ENCODE data around the gene SLC15A2.

SLC15A2 gene

DNA sequence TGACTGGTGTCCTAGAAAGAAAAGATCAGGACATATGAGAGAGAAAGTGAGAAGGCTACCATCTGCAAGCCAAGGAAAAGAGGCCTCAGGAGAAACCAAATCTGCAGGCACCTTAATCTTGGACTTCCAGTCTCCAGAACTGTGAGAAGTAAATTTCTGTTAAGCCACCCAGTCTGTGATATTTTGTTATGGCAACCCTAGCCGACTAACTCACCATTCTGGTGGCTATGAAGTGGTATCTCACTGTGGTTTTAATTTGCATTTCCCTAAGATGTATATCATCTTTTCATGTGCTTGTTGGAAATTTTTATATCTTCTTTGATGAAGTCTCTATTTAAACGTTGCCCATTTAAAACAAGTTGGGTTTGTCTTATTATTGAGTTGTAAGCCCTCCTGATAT is 87.3 kb downstream of the SLC15A2 start:
- no peak for DNase-seq

DNA sequence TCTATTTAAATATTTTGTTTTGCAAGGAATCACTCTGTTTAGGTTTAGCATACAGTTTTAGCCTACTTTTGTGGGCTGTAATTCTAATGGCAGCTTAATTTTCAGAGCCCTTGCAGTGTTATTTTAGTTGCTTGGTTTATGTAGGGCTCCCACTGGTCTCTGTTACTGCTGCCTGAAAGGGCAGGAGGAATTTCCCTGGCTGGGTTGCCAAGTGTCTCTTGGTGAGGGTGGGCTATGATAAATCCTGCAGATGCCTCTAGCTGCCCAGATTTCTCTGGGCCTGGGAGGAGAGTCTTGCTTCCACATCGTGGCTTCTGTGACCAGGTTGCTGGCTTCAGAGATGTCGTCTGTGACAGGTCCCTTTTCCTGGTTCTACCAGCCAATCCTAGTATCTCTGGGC is 91.6 kb downstream of the SLC15A2 start:
- no peak for DNase-seq

DNA sequence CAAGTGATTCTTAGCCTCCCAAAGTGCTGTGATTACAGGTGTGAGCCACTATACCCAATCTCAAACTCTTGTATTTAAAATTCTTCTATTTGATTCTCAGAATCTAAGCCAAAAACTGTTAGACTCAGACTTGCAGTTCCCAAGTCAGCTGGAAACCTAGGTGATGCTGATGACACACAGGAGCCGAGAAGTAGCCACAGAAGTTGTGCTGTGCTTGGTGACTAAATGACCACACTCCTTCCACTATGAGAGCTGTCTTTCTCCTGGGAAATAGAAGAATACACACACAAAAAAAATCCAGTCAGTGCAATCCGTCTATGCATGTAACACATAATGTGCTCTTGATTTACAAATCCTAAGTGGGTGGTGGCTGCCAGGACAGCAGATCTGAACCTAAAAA is 93.9 kb downstream of the SLC15A2 start:
- no peak for DNase-seq

DNA sequence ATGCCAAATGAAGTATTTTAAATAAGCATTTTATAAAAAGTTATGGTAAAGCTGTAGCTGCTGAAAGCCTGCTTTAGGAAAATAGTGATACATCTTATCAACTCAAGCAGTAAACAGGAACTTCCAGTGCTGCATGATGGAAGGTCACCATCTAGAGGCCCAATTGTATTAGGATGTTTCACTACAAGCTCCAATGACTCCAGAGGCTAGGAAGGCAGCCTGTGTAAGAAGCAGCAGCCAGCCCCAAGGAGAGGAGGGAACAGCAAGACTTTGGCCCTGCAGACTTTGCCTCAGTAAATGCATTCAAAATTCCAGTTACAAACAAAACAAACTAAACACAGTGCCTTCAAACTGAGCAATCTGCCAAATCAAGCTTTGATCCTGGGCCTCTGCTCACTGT is 95.7 kb downstream of the SLC15A2 start:
- DNase-seq: no peak

DNA sequence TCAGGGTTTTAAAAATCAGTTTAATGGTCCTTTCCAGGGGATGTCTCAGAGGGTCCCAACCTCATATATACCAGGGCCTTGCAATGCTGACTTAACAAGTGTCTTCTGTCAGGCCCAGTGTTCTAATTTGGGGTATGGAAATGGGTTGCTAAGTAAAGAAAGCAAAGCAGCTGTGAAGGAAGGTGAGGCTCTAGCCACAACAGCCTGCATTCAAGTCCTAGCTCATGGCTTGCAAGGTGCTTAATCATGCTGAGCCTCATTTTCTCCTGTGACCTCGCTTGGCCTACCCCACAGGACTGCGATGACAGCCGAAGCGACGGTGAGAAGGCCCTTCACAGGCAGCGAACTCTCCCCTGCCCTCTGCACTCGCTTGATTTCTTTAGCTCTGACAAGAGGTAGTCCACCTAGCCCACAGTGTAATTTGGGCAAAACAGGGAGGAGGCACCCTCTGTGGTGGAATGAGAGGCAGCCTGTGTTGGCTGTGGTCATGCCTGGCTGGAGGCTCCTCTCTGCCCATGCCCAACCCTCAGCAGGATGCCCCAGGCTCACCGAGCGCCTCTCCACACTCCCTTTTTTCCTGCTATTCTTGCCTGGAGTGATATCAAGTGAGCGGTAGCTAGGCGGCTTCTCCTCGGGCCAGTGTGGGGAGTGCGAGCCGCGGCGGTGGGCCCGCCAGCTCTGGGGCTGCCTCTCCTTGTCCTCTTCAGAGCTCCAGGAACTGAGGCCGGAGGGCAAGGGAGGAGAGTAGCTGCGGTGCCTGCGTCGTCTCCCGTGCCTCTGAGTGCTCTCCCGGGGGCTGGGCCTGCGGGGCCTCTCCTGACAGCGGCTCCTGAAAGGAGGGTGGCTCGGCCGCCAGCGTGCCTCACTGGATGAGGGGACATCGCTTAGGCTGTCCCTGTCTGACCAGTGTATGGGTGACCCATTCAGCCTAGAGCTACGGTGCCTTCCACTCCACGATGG is 98.7 kb downstream of the SLC15A2 start:
- DNase-seq: no peak

All from fibroblast of skin of back (primary cell).